Stimulated activated CD8-positive, alpha-beta memory T cell treated with anti-CD3 and anti-CD28 coated beads, Interleukin-12 subunit alpha, Interleukin-12 subunit beta, amount 100 ng/mL, for 4 hours (primary cell): ENCODE data around the gene B4GALT2.

Source experiments
- DNase-seq: peaks from one replicate; pipeline ENCODE4 v3.0.0-alpha.2; 2020; ENCODE audit warnings: low read depth

B4GALT2 gene

GRCh38 chr1:43984855-43985254, 5.8 kb downstream of the B4GALT2 start:
- no peak for DNase-seq

- DNase-seq: no peak
These were observed 7.1 kb downstream of the B4GALT2 start for GRCh38 chr1:43985984-43986595.

GRCh38 chr1:43986712-43987111, 7.7 kb downstream of the B4GALT2 start:
- no peak for DNase-seq

- no peak for DNase-seq
These were observed 8.3 kb downstream of the B4GALT2 start for GRCh38 chr1:43987159-43987902.

- no peak for DNase-seq
These were observed 11.5 kb downstream of the B4GALT2 start for GRCh38 chr1:43990271-43991199.

- DNase-seq: no peak
These were observed 12.1 kb downstream of the B4GALT2 start for GRCh38 chr1:43991200-43991475.

- DNase-seq: peak; percentile 65
These were observed 12.6 kb downstream of the B4GALT2 start, which contains the start of gene CCDC24 for GRCh38 chr1:43991476-43992231. TSS of gene CCDC24 (plus strand) at chr1:43991599. CDS start at chr1:43991879, 280 bp downstream.

- no peak for DNase-seq
These were observed 13.4 kb downstream of the B4GALT2 start for GRCh38 chr1:43992232-43992995.

- no peak for DNase-seq
These were observed 14.3 kb downstream of the B4GALT2 start for GRCh38 chr1:43993206-43993914.

GRCh38 chr1:43994071-43994470, 15.1 kb downstream of the B4GALT2 start:
- DNase-seq: no peak

GRCh38 chr1:43994794-43995790, 16.1 kb downstream of the B4GALT2 start:
- no peak for DNase-seq

GRCh38 chr1:43995984-43996732, 17.1 kb downstream of the B4GALT2 start:
- DNase-seq: no peak

GRCh38 chr1:43996733-43997115, 17.7 kb downstream of the B4GALT2 start:
- DNase-seq: no peak

- DNase-seq: no peak
These were observed 18.4 kb downstream of the B4GALT2 start for GRCh38 chr1:43997295-43997999.

- DNase-seq: no peak
These were observed 19.0 kb downstream of the B4GALT2 start for GRCh38 chr1:43998000-43998378.

- DNase-seq: no peak
These were observed 20.4 kb downstream of the B4GALT2 start for GRCh38 chr1:43999455-43999854.

- DNase-seq: no peak
These were observed 21.2 kb downstream of the B4GALT2 start for GRCh38 chr1:44000122-44000665.

GRCh38 chr1:44002165-44002564, 23.2 kb downstream of the B4GALT2 start:
- no peak for DNase-seq
